C4-2B (cell line): ENCODE data around the gene EEPD1.

ENCODE experiments used
- H3K27ac ChIP-seq: fragments of 450-650 bp; 2 replicates; pipeline ENCODE4 v1.5.1; 2017
- CTCF ChIP-seq: fragments of 450-650 bp; conservative IDR thresholded peaks from 2 replicates; pipeline ENCODE4 v1.5.1; 2017; ENCODE audit warnings: mild to moderate bottlenecking
- ZFX ChIP-seq: fragments of 450-650 bp; IDR thresholded peaks from 2 replicates; pipeline ENCODE4 v1.6.1; 2017

The EEPD1 gene

GRCh38 chr7:36201122-36201723 lies 48.2 kb downstream of the EEPD1 start:
- H3K27ac ChIP-seq: no peak overlapping the region
- TF ChIP-seq ZFX (no peak), CTCF (no peak)

GRCh38 chr7:36202398-36202797 lies 49.3 kb downstream of the EEPD1 start:
- H3K27ac ChIP-seq: no peak overlapping the region
- TF ChIP-seq ZFX: no peak
- no peak for TF ChIP-seq CTCF

GRCh38 chr7:36203071-36203790 lies 50.2 kb downstream of the EEPD1 start:
- TF ChIP-seq CTCF: no peak
- no peak for TF ChIP-seq ZFX

DNA sequence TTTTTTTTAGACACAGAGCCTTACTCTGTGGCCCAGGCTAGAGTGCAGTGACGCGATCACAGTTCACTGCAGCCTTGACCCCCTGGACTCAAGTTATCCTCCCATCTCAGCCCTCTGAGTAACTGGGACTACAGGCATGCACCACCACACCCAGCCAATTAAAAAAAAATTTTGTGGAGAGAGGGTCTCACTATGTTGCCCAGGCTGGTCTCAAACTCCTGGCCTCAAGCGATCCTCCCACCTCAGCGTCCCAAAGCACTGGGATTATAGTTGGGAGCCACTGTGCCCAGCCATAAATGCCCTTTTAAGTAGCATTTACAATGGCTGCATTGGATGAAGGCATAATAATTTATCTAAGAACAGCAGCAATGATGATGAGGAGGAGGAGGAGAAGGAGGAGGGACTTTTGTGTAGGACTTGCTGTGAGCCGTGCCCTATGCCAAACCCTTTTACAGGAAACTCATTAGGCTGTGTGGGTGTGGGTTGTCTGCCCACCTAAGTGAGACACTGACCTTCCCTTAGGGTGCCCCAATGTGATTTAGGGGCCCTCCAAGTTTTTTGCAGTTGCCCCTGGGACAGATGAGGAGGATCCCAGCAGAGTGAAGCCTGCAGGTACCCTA lies 51.1 kb downstream of the EEPD1 start:
- H3K27ac ChIP-seq: no peak overlapping the region
- TF ChIP-seq ZFX: no peak

More at GRCh38 chr7:36203071-36203790, 50.2 kb downstream of the EEPD1 start:
- H3K27ac ChIP-seq: no peak overlapping the region

- H3K27ac ChIP-seq: no peak overlapping the region
These were observed 52.0 kb downstream of the EEPD1 start for GRCh38 chr7:36204929-36205635.

GRCh38 chr7:36205803-36206202 lies 52.7 kb downstream of the EEPD1 start:
- no peak for TF ChIP-seq ZFX
- no peak for TF ChIP-seq CTCF
- H3K27ac ChIP-seq: no peak overlapping the region

More at GRCh38 chr7:36204929-36205635, 52.0 kb downstream of the EEPD1 start:
- no peak for TF ChIP-seq ZFX
- TF ChIP-seq CTCF: no peak

GRCh38 chr7:36207451-36208291 lies 54.6 kb downstream of the EEPD1 start:
- TF ChIP-seq ZFX (no peak), CTCF (no peak)
- H3K27ac ChIP-seq: peak overlapping the region; percentile 35
